ENCODE results near the gene KRTAP9-4. TPM values are rescaled to one million over a fixed set of nuclear protein-coding genes. Genes with fewer than 3 reads are reported as not detected.

KRTAP9-4 gene
- total RNA-seq, 1 experiment from 2014 or later: not detected

DNA sequence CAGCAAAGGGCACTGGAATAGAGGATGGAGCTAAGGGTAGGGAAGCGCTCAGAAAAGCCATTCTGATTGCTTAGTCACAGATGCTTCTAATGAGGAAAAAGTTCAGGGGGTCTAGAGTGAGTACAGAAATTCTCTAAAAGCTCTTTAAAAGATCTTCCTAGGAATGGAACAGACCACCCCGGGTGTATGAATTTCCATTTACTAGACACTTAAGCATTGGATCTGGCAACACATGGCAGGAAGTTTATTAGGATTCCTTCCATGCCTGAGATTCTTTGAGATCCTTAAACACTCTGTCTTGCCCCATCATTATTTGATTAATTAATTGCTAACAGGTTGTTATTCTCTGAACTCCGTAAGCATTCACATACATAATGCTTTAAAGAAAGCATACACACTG, 34.6 kb downstream of the KRTAP9-4 start:
- no peaks in the 10 kb centered on the region for H3K27me3 ChIP-seq (ENCODE audit: low read length)
- H3K27ac ChIP-seq (ENCODE audit: low read length): no peak overlapping the region
- intact Hi-C loops (cut with micrococcal nuclease): no loop called here
- POLR2A ChIA-PET (ENCODE audit: unreplicated experiment): no interaction called here
- no peaks in the 10 kb centered on the region for H3K9me2 ChIP-seq (replicated peaks; ENCODE audit: low read length)
- DNase-seq (no peak), ATAC-seq (no peak)
- H3K79me2 ChIP-seq (ENCODE audit: low read length): no peaks in the 10 kb centered on the region
- no peak overlapping the region for H3K9ac ChIP-seq (ENCODE audit: low read length)
- no peak overlapping the region for H3K4me2 ChIP-seq (ENCODE audit: low read length)
- TF ChIP-seq EZH2phosphoT487 (IDR thresholded peaks at IDR 0.05; ENCODE audit: borderline replicate concordance, low read length): no peak
- no peak for TF ChIP-seq EZH2 (IDR thresholded peaks at IDR 0.05; ENCODE audit: low read length, unreplicated experiment)
- TF ChIP-seq, protein P1, sequence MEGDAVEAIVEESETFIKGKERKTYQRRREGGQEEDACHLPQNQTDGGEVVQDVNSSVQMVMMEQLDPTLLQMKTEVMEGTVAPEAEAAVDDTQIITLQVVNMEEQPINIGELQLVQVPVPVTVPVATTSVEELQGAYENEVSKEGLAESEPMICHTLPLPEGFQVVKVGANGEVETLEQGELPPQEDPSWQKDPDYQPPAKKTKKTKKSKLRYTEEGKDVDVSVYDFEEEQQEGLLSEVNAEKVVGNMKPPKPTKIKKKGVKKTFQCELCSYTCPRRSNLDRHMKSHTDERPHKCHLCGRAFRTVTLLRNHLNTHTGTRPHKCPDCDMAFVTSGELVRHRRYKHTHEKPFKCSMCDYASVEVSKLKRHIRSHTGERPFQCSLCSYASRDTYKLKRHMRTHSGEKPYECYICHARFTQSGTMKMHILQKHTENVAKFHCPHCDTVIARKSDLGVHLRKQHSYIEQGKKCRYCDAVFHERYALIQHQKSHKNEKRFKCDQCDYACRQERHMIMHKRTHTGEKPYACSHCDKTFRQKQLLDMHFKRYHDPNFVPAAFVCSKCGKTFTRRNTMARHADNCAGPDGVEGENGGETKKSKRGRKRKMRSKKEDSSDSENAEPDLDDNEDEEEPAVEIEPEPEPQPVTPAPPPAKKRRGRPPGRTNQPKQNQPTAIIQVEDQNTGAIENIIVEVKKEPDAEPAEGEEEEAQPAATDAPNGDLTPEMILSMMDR (conservative IDR thresholded peaks at IDR 0.05; ENCODE audit: low read depth, low read length): no peak
- BruUV-seq (replicated peaks): no TSS peak
- H2AFZ ChIP-seq (ENCODE audit: low read length): no peak overlapping the region
- H3F3A ChIP-seq (ENCODE audit: low read length, unreplicated experiment): no peaks in the 10 kb centered on the region
- CTCF ChIA-PET: no interaction called here
- H4K20me1 ChIP-seq (ENCODE audit: low read length): no peaks in the 10 kb centered on the region
- H3K4me3 ChIP-seq (ENCODE audit: low read length): no peak overlapping the region
- H3K9me3 ChIP-seq (ENCODE audit: low read length): no peaks in the 10 kb centered on the region
- H3K4me1 ChIP-seq (ENCODE audit: insufficient read depth, low read length): no peaks in the 10 kb centered on the region
- no peaks in the 10 kb centered on the region for H3K36me3 ChIP-seq (ENCODE audit: low read depth, low read length)

DNA sequence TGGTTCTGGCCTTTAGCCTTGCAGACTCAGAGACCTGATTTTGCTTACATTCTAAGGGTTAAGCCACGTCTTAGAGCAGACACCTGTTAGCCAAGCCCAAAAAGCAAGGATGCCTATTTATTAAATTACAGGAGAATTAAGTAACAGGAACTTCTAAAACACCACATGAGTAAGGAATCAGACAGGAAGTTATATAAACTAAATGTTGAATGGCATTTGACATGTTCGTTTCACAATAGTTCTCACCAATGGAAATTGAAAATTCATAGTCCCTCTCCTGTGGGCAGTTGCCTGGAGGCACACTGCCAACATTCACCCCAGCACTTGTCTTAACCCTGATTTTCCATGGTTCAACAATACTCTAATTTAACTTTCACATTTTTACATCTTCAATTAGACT, 35.1 kb downstream of the KRTAP9-4 start:
- Histone ChIP-seq H3K27me3 (ENCODE audit: low read length) (no peaks in the 10 kb centered on the region), H2AFZ (ENCODE audit: low read length) (no peak overlapping the region), H3K27ac (ENCODE audit: low read length) (no peak overlapping the region), H3K36me3 (ENCODE audit: low read depth, low read length) (no peaks in the 10 kb centered on the region), H3K79me2 (ENCODE audit: low read length) (no peaks in the 10 kb centered on the region), H4K20me1 (ENCODE audit: low read length) (no peaks in the 10 kb centered on the region), H3K4me2 (ENCODE audit: low read length) (no peak overlapping the region), H3K9me3 (ENCODE audit: low read length) (no peaks in the 10 kb centered on the region), H3K9me2 (replicated peaks; ENCODE audit: low read length) (no peaks in the 10 kb centered on the region), H3K9ac (ENCODE audit: low read length) (no peak overlapping the region), H3K4me3 (ENCODE audit: low read length) (no peak overlapping the region), H3K4me1 (ENCODE audit: insufficient read depth, low read length) (no peaks in the 10 kb centered on the region), H3F3A (ENCODE audit: low read length, unreplicated experiment) (no peaks in the 10 kb centered on the region)
- no peak for ATAC-seq
- ChIA-PET CTCF (no interaction called here), POLR2A (ENCODE audit: unreplicated experiment) (no interaction called here)
- intact Hi-C loops (cut with micrococcal nuclease): no loop called here
- TF ChIP-seq EZH2 (IDR thresholded peaks at IDR 0.05; ENCODE audit: low read length, unreplicated experiment) (no peak), EZH2phosphoT487 (IDR thresholded peaks at IDR 0.05; ENCODE audit: borderline replicate concordance, low read length) (no peak)
- TF ChIP-seq, protein P1 (conservative IDR thresholded peaks at IDR 0.05; ENCODE audit: low read depth, low read length): no peak
- peak; percentile 6 for DNase-seq
- BruUV-seq (replicated peaks): no TSS peak

DNA sequence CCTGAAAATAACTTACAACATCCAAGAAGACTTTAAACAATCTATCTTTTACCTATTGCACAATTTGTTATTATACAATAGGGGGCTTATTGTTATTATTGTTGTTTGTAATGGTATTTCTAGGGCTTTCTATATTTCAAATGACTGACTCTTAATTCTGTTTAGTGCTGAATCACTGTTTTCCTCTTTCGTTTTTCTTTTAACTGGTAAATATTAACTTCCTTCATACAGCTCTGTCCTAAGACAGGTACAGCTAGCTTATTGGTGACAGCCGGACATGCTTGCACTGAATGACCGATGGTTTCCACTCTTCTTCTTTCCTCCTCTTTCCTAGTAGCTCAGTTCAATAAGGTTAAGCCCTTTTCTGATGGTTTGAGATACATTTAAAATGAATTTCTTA, 37.6 kb downstream of the KRTAP9-4 start:
- CTCF ChIA-PET: no interaction called here
- no TSS peak for BruUV-seq (replicated peaks)

More for the DNA sequence above, 37.6 kb downstream of the KRTAP9-4 start:
- Histone ChIP-seq H3K27me3 (ENCODE audit: low read length) (no peaks in the 10 kb centered on the region), H3K9me3 (ENCODE audit: low read length) (no peaks in the 10 kb centered on the region), H3K36me3 (ENCODE audit: low read depth, low read length) (no peaks in the 10 kb centered on the region), H2AFZ (ENCODE audit: low read length) (no peak overlapping the region), H4K20me1 (ENCODE audit: low read length) (no peaks in the 10 kb centered on the region), H3K27ac (ENCODE audit: low read length) (no peak overlapping the region), H3K79me2 (ENCODE audit: low read length) (no peaks in the 10 kb centered on the region), H3K9me2 (replicated peaks; ENCODE audit: low read length) (no peaks in the 10 kb centered on the region), H3K4me1 (ENCODE audit: insufficient read depth, low read length) (no peaks in the 10 kb centered on the region), H3K4me3 (ENCODE audit: low read length) (no peak overlapping the region), H3K4me2 (ENCODE audit: low read length) (no peak overlapping the region), H3K9ac (ENCODE audit: low read length) (no peak overlapping the region), H3F3A (ENCODE audit: low read length, unreplicated experiment) (no peaks in the 10 kb centered on the region)
- intact Hi-C loops (cut with micrococcal nuclease): no loop called here
- POLR2A ChIA-PET (ENCODE audit: unreplicated experiment): no interaction called here
- no peak for DNase-seq
- no peak for ATAC-seq
- TF ChIP-seq EZH2 (IDR thresholded peaks at IDR 0.05; ENCODE audit: low read length, unreplicated experiment): no peak

All from PC-3 (cell line).